GM23338 (cell line): Measurements from ENCODE around the gene ACBD5. TPM values are rescaled to one million over a fixed set of nuclear protein-coding genes. Genes with fewer than 3 reads are reported as not detected.

Source experiments
- ATAC-seq: fragments of 200-7000 bp; cut with Tn5 transposase; 3 replicates; pipeline ENCODE4 v1.9.1; 2020
- DNase-seq: peaks from one replicate; pipeline ENCODE4 v3.0.0-alpha.2; 2015; ENCODE audit warnings: low spot score
- H2AFZ ChIP-seq: fragments of 200-600 bp; sonication (generic); 2 replicates; pipeline ENCODE4 v1.8.0; 2016; ENCODE audit warnings: antibody characterized with exemption, mild to moderate bottlenecking, moderate library complexity
- H3F3A ChIP-seq: fragments of 200-600 bp; sonication (generic); replicated peaks from 2 replicates; pipeline ENCODE4 v1.8.0; 2017; ENCODE audit warnings: antibody characterized with exemption, mixed run types, low read depth
- H3K27ac ChIP-seq: fragments of 200-600 bp; sonication (generic); 2 replicates; pipeline ENCODE4 v1.6.1; 2016; ENCODE audit warnings: low read depth
- H3K27me3 ChIP-seq: fragments of 200-600 bp; sonication (generic); 2 replicates; pipeline ENCODE4 v1.8.0; 2016; ENCODE audit warnings: mild to moderate bottlenecking, mixed run types, moderate library complexity; ENCODE audit not compliant: insufficient read depth
- H3K36me3 ChIP-seq: fragments of 200-600 bp; sonication (generic); 2 replicates; pipeline ENCODE4 v1.8.0; 2016; ENCODE audit warnings: mild to moderate bottlenecking; ENCODE audit not compliant: insufficient read depth
- H3K4me1 ChIP-seq: fragments of 200-600 bp; sonication (generic); 2 replicates; pipeline ENCODE4 v1.8.0; 2016; ENCODE audit warnings: mild to moderate bottlenecking, moderate library complexity; ENCODE audit not compliant: insufficient read depth
- H3K4me2 ChIP-seq: fragments of 200-600 bp; sonication (generic); 2 replicates; pipeline ENCODE4 v1.7.1; 2017; ENCODE audit warnings: mixed run types
- H3K4me3 ChIP-seq: fragments of 200-600 bp; sonication (generic); 2 replicates; pipeline ENCODE4 v1.6.1; 2016; ENCODE audit warnings: mixed run types
- H3K79me2 ChIP-seq: fragments of 200-600 bp; sonication (generic); replicated peaks from 2 replicates; pipeline ENCODE4 v1.8.0; 2017; ENCODE audit warnings: mild to moderate bottlenecking; ENCODE audit not compliant: insufficient read depth
- H3K9me2 ChIP-seq: fragments of 200-600 bp; sonication (generic); 2 replicates; pipeline ENCODE4 v1.8.0; 2017; ENCODE audit not compliant: insufficient read depth
- H4K20me1 ChIP-seq: fragments of 200-600 bp; sonication (generic); replicated peaks from 2 replicates; pipeline ENCODE4 v1.8.0; 2017; ENCODE audit warnings: mild to moderate bottlenecking; ENCODE audit not compliant: insufficient read depth
- H3K27ac Mint-ChIP-seq: 2 replicates; pipeline ENCODE4 v1.8.0; 2020; ENCODE audit warnings: inconsistent platforms, mild to moderate bottlenecking, moderate library complexity, mixed read lengths
- H3K27me3 Mint-ChIP-seq: 3 replicates; pipeline ENCODE4 v1.8.0; 2022; ENCODE audit warnings: low read depth, mild to moderate bottlenecking, moderate library complexity, mixed read lengths, inconsistent platforms; ENCODE audit not compliant: insufficient read depth, poor library complexity
- H3K36me3 Mint-ChIP-seq: 3 replicates; pipeline ENCODE4 v1.8.0; 2021; ENCODE audit warnings: low read depth, mild to moderate bottlenecking, inconsistent platforms, moderate library complexity, mixed read lengths
- H3K4me1 Mint-ChIP-seq: 3 replicates; pipeline ENCODE4 v1.8.0; 2020; ENCODE audit warnings: mild to moderate bottlenecking, inconsistent platforms, mixed read lengths
- H3K4me3 Mint-ChIP-seq: 3 replicates; pipeline ENCODE4 v1.8.0; 2021; ENCODE audit warnings: moderate library complexity, mild to moderate bottlenecking, inconsistent platforms, mixed read lengths
- H3K9me3 Mint-ChIP-seq: 3 replicates; pipeline ENCODE4 v1.8.0; 2020; ENCODE audit warnings: moderate library complexity, mild to moderate bottlenecking, inconsistent platforms, mixed read lengths
- CREB1 ChIP-seq: fragments of 250-450 bp; sonication (Bioruptor Pico); IDR thresholded peaks from 2 replicates; pipeline ENCODE4 v1.5.0; 2020; ENCODE audit warnings: low read depth, mild to moderate bottlenecking, moderate library complexity
- EZH2 ChIP-seq: fragments of 200-600 bp; sonication (generic); IDR thresholded peaks from one replicate; pipeline ENCODE4 v1.8.0; 2017; ENCODE audit warnings: antibody characterized with exemption, mild to moderate bottlenecking, low read depth; ENCODE audit not compliant: unreplicated experiment
- EZH2phosphoT487 ChIP-seq: fragments of 200-600 bp; sonication (generic); IDR thresholded peaks from one replicate; pipeline ENCODE4 v1.8.1; 2018; ENCODE audit warnings: antibody characterized with exemption; ENCODE audit not compliant: unreplicated experiment
- JUNB ChIP-seq: IDR thresholded peaks from one replicate; pipeline ENCODE4 v1.6.1; 2016; ENCODE audit warnings: antibody characterized with exemption; ENCODE audit not compliant: unreplicated experiment
- NANOG ChIP-seq: IDR thresholded peaks from 2 replicates; pipeline ENCODE4 v1.6.1; 2016; ENCODE audit warnings: antibody characterized with exemption, borderline replicate concordance
- POLR2AphosphoS5 ChIP-seq: IDR thresholded peaks from 2 replicates; pipeline ENCODE4 v1.6.1; 2016; ENCODE audit warnings: antibody characterized with exemption, low read depth
- STAT1 ChIP-seq: IDR thresholded peaks from one replicate; pipeline ENCODE4 v1.6.1; 2016; ENCODE audit warnings: antibody characterized with exemption; ENCODE audit not compliant: unreplicated experiment
- ZNF114 ChIP-seq: fragments of 250-450 bp; sonication (Bioruptor Pico); IDR thresholded peaks from 2 replicates; pipeline ENCODE4 v1.5.0; 2020; ENCODE audit warnings: mild to moderate bottlenecking, moderate library complexity
- ZNF331 ChIP-seq: fragments of 250-450 bp; sonication (Bioruptor Pico); IDR thresholded peaks from 2 replicates; pipeline ENCODE4 v1.5.0; 2020; ENCODE audit warnings: low read depth, mild to moderate bottlenecking, moderate library complexity
- polyA plus RNA-seq: library from polyadenylated mRNA; unstranded; fragments of >200 nt; fragmentation: Nextera tagmentation; extraction: Ambion mirVana; gene quantifications from 2 replicates; pipeline ENCODE4 v1.2.1, GENCODE V29; 2016
- total RNA-seq: library from RNA; depleted of rRNA; stranded (reverse); fragments of >200 nt; shearing (Covaris generic); gene quantifications from 2 replicates; pipeline ENCODE4 v1.2.3, GENCODE V29; 2014
- TF ChIP-seq, protein P1 (sequence below), 2 experiments: fragments of 200-600 bp in 1 of 2; sonication (generic) in 1 of 2; conservative IDR thresholded peaks; 2 replicates each; pipeline versions ENCODE4 v1.5.1 to v1.6.1; 2016 to 2017; ENCODE audit warnings: antibody characterized with exemption in 2 of 2, low read depth in 2 of 2, mild to moderate bottlenecking in 2 of 2, moderate library complexity in 1 of 2
- TF ChIP-seq, protein P2 (sequence below): IDR thresholded peaks from one replicate; pipeline ENCODE4 v1.6.1; 2018; ENCODE audit warnings: antibody characterized with exemption; ENCODE audit not compliant: unreplicated experiment
- TF ChIP-seq, protein P3 (sequence below): IDR thresholded peaks from 2 replicates; pipeline ENCODE4 v1.6.1; 2016; ENCODE audit warnings: antibody characterized with exemption

The ACBD5 gene
- total and polyA plus RNA-seq, 2 experiments from 2014 or later: 9.8 to 10.1 TPM

DNA sequence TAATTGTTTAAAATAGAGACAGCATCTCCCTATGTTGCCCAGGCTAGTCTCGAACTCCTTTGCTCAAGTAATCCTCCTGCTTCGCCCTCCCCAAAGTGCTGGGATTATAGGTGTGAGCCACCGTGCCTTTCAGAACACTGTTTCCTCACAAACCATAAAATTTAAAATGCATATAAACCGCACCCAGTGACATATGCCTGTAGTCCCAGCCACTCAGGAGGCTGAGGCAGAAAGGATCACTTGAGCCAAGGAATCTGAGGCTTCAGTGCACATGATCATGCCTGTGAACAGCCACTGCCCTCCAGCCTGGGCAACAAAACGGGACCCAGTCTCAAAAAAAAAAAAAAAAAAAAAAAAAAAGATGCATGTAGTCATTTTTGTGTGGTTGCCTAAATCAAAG is 36.8 kb downstream of the ACBD5 start:
- Histone ChIP-seq H2AFZ (no peak overlapping the region), H3K4me1 (no peaks in the 10 kb centered on the region), H3K4me2 (no peak overlapping the region), H3K27ac (no peak overlapping the region), H3K36me3 (peaks cover 6% of the 10 kb centered on the region), H3K27me3 (no peaks in the 10 kb centered on the region), H3K79me2 (no peaks in the 10 kb centered on the region), H3K4me3 (no peak overlapping the region), H4K20me1 (no peaks in the 10 kb centered on the region), H3K9me2 (no peaks in the 10 kb centered on the region), H3F3A (no peaks in the 10 kb centered on the region)
- H3K4me1 Mint-ChIP-seq: no peaks in the 10 kb centered on the region
- H3K4me3 Mint-ChIP-seq: no peak overlapping the region
- no peaks in the 10 kb centered on the region for H3K27me3 Mint-ChIP-seq
- ATAC-seq: no peak
- DNase-seq: no peak
- H3K36me3 Mint-ChIP-seq: peaks cover 15% of the 10 kb centered on the region; the same call in 2 of the 3 replicates
- TF ChIP-seq CREB1 (no peak), NANOG (no peak), EZH2 (no peak), POLR2AphosphoS5 (no peak), EZH2phosphoT487 (no peak)
- TF ChIP-seq, protein P1, sequence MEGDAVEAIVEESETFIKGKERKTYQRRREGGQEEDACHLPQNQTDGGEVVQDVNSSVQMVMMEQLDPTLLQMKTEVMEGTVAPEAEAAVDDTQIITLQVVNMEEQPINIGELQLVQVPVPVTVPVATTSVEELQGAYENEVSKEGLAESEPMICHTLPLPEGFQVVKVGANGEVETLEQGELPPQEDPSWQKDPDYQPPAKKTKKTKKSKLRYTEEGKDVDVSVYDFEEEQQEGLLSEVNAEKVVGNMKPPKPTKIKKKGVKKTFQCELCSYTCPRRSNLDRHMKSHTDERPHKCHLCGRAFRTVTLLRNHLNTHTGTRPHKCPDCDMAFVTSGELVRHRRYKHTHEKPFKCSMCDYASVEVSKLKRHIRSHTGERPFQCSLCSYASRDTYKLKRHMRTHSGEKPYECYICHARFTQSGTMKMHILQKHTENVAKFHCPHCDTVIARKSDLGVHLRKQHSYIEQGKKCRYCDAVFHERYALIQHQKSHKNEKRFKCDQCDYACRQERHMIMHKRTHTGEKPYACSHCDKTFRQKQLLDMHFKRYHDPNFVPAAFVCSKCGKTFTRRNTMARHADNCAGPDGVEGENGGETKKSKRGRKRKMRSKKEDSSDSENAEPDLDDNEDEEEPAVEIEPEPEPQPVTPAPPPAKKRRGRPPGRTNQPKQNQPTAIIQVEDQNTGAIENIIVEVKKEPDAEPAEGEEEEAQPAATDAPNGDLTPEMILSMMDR (conservative IDR thresholded peaks at IDR 0.05; ENCODE audit: low read depth in 2 of 2): no peak
- H3K27ac Mint-ChIP-seq: no peak overlapping the region
- no peaks in the 10 kb centered on the region for H3K9me3 Mint-ChIP-seq

DNA sequence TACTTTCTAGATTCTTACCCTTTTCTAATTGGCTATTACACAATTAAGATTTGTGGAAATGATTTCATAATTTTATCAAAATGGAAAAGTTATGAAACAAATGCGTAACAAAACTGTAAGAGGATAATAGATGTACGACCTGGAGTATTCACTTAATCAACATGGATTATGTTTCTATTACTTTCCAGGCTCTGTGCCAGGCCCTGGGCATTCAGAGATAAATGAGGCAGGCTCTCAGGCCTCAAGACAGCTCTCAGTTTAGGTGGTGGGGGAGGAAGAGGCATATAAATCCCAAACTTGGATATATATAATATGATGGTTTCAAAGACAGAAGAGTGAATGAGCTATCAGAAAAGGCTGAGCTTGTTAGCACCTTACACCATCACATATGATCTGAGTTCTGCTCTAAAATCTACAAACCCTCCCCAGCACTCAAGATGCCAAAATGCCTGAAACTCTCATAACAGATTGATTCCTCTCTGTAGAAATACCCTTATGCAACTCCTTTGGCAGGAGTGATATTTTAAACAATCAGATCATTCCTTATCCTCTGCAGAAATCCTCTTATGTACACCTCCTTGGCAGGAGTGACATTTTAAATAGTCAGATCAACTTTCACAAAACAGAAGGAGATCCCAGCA is 42.5 kb downstream of the ACBD5 start:
- DNase-seq (no peak), ATAC-seq (no peak)
- no peaks in the 10 kb centered on the region for H3K79me2 ChIP-seq
- H3K4me2 ChIP-seq: no peak overlapping the region
- no peak overlapping the region for H3K27ac ChIP-seq
- no peaks in the 10 kb centered on the region for H4K20me1 ChIP-seq
- H3F3A ChIP-seq: no peaks in the 10 kb centered on the region
- TF ChIP-seq EZH2phosphoT487: no peak
- no peaks in the 10 kb centered on the region for H3K4me1 ChIP-seq
- no peaks in the 10 kb centered on the region for H3K27me3 ChIP-seq
- Mint-ChIP-seq H3K36me3 (no peaks in the 10 kb centered on the region), H3K4me1 (no peaks in the 10 kb centered on the region), H3K27ac (no peak overlapping the region), H3K4me3 (no peak overlapping the region), H3K27me3 (no peaks in the 10 kb centered on the region), H3K9me3 (no peaks in the 10 kb centered on the region)
- H3K4me3 ChIP-seq: no peak overlapping the region
- no peaks in the 10 kb centered on the region for H3K9me2 ChIP-seq
- H3K36me3 ChIP-seq: no peaks in the 10 kb centered on the region; the same call in 1 of the 2 replicates
- H2AFZ ChIP-seq: no peak overlapping the region

DNA sequence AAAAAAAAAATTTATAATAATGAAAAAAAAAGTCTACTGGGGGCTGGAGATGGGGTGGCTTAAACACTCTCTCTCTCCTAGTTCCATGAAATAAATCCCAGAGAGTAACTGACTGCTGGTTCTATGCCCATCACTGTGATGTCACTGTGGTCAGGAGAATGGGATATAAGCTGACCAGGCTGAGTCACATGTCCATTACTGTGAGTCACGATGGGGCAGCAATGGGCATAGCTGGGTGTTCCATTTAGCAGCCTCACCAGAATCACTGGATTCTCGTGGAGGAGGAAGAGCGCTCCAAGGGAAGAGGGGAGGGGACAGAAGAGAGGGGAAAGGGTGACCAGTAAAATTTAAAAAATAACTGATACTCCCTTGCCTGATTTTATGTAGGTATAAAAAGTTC is 48.3 kb downstream of the ACBD5 start:
- ATAC-seq (no peak), DNase-seq (no peak)
- Histone ChIP-seq H3K4me2 (no peak overlapping the region), H3K27me3 (no peaks in the 10 kb centered on the region), H3K9me2 (no peaks in the 10 kb centered on the region), H3K4me1 (no peaks in the 10 kb centered on the region), H3K4me3 (no peak overlapping the region), H2AFZ (no peak overlapping the region), H3F3A (no peaks in the 10 kb centered on the region), H3K36me3 (no peaks in the 10 kb centered on the region), H3K79me2 (no peaks in the 10 kb centered on the region), H3K27ac (no peak overlapping the region), H4K20me1 (no peaks in the 10 kb centered on the region)
- Mint-ChIP-seq H3K9me3 (no peaks in the 10 kb centered on the region), H3K4me3 (no peak overlapping the region), H3K36me3 (no peaks in the 10 kb centered on the region; the same call in 2 of the 3 replicates), H3K4me1 (no peaks in the 10 kb centered on the region), H3K27ac (no peak overlapping the region), H3K27me3 (no peaks in the 10 kb centered on the region)
- TF ChIP-seq EZH2: no peak
- TF ChIP-seq, protein P2, sequence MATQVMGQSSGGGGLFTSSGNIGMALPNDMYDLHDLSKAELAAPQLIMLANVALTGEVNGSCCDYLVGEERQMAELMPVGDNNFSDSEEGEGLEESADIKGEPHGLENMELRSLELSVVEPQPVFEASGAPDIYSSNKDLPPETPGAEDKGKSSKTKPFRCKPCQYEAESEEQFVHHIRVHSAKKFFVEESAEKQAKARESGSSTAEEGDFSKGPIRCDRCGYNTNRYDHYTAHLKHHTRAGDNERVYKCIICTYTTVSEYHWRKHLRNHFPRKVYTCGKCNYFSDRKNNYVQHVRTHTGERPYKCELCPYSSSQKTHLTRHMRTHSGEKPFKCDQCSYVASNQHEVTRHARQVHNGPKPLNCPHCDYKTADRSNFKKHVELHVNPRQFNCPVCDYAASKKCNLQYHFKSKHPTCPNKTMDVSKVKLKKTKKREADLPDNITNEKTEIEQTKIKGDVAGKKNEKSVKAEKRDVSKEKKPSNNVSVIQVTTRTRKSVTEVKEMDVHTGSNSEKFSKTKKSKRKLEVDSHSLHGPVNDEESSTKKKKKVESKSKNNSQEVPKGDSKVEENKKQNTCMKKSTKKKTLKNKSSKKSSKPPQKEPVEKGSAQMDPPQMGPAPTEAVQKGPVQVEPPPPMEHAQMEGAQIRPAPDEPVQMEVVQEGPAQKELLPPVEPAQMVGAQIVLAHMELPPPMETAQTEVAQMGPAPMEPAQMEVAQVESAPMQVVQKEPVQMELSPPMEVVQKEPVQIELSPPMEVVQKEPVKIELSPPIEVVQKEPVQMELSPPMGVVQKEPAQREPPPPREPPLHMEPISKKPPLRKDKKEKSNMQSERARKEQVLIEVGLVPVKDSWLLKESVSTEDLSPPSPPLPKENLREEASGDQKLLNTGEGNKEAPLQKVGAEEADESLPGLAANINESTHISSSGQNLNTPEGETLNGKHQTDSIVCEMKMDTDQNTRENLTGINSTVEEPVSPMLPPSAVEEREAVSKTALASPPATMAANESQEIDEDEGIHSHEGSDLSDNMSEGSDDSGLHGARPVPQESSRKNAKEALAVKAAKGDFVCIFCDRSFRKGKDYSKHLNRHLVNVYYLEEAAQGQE: no peak
- no peak for TF ChIP-seq STAT1
- TF ChIP-seq ZNF331 (CRISPR knock-in tag): no peak
- TF ChIP-seq, protein P3, sequence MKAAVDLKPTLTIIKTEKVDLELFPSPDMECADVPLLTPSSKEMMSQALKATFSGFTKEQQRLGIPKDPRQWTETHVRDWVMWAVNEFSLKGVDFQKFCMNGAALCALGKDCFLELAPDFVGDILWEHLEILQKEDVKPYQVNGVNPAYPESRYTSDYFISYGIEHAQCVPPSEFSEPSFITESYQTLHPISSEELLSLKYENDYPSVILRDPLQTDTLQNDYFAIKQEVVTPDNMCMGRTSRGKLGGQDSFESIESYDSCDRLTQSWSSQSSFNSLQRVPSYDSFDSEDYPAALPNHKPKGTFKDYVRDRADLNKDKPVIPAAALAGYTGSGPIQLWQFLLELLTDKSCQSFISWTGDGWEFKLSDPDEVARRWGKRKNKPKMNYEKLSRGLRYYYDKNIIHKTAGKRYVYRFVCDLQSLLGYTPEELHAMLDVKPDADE: no peak
- TF ChIP-seq POLR2AphosphoS5: no peak
- no peak for TF ChIP-seq JUNB
- TF ChIP-seq ZNF114 (CRISPR knock-in tag): no peak
- TF ChIP-seq EZH2phosphoT487: no peak
- TF ChIP-seq CREB1: no peak
- no peak for TF ChIP-seq NANOG
